ENCODE results near the gene ZNF70. TPM values are rescaled to one million over a fixed set of nuclear protein-coding genes. Genes with fewer than 3 reads are reported as not detected.

ZNF70 gene
- total RNA-seq, 1 experiment from 2014 or later: 9.7 TPM

- no peaks in the 10 kb centered on the region for H3K27me3 ChIP-seq (replicated peaks; ENCODE audit: insufficient read depth, low read depth, low read length, poor library complexity)
- CTCF ChIA-PET: no interaction called here
- no peak overlapping the region for H3K27ac ChIP-seq (ENCODE audit: low read depth, low read length, poor library complexity, severe bottlenecking)
- intact Hi-C loops (cut with micrococcal nuclease; ENCODE audit: unreplicated experiment): no loop called here
- no peak for TF ChIP-seq CTCF (conservative IDR thresholded peaks at IDR 0.05; ENCODE audit: low read depth, low read length)
- no peak for TF ChIP-seq EZH2 (IDR thresholded peaks at IDR 0.05; ENCODE audit: borderline replicate concordance, low read depth, low read length, poor library complexity, severe bottlenecking)
- peaks cover 11% of the 10 kb centered on the region for H3K4me1 ChIP-seq (ENCODE audit: insufficient read depth, low read length, poor library complexity, severe bottlenecking)
- H3K9me3 ChIP-seq (ENCODE audit: low read depth, low read length, poor library complexity, severe bottlenecking): no peaks in the 10 kb centered on the region
- H3K4me3 ChIP-seq (ENCODE audit: low read depth, low read length, poor library complexity, severe bottlenecking): no peak overlapping the region
- POLR2A ChIA-PET (ENCODE audit: low non-redundant PET): no interaction called here
- peaks cover 15% of the 10 kb centered on the region for H3K36me3 ChIP-seq (ENCODE audit: insufficient read depth, low read length, poor library complexity, severe bottlenecking)
- DNase-seq (ENCODE audit: low spot score): no peak
- no TSS peak for BruUV-seq (replicated peaks)
Observed at GRCh38 chr22:23789121-23789520, 38.2 kb upstream of the ZNF70 start.

GRCh38 chr22:23787910-23788309 lies 37.0 kb upstream of the ZNF70 start:
- intact Hi-C loops (cut with micrococcal nuclease; ENCODE audit: unreplicated experiment): no loop called here
- Histone ChIP-seq H3K27ac (ENCODE audit: low read depth, low read length, poor library complexity, severe bottlenecking) (peak overlapping the region; percentile 100), H3K9me3 (ENCODE audit: low read depth, low read length, poor library complexity, severe bottlenecking) (no peaks in the 10 kb centered on the region), H3K27me3 (replicated peaks; ENCODE audit: insufficient read depth, low read depth, low read length, poor library complexity) (no peaks in the 10 kb centered on the region), H3K4me1 (ENCODE audit: insufficient read depth, low read length, poor library complexity, severe bottlenecking) (peaks cover 11% of the 10 kb centered on the region), H3K36me3 (ENCODE audit: insufficient read depth, low read length, poor library complexity, severe bottlenecking) (peaks cover 12% of the 10 kb centered on the region), H3K4me3 (ENCODE audit: low read depth, low read length, poor library complexity, severe bottlenecking) (peak overlapping the region; percentile 92)
- TF ChIP-seq EZH2 (IDR thresholded peaks at IDR 0.05; ENCODE audit: borderline replicate concordance, low read depth, low read length, poor library complexity, severe bottlenecking): no peak
- no peak for TF ChIP-seq CTCF (conservative IDR thresholded peaks at IDR 0.05; ENCODE audit: low read depth, low read length)
- DNase-seq (ENCODE audit: low spot score): no peak
- ChIA-PET CTCF (no interaction called here), POLR2A (ENCODE audit: low non-redundant PET) (no interaction called here)
- BruUV-seq (replicated peaks): TSS peak; percentile 56

GRCh38 chr22:23787600-23787896 lies 36.6 kb upstream of the ZNF70 start:
- DNase-seq (ENCODE audit: low spot score): no peak
- TF ChIP-seq EZH2 (IDR thresholded peaks at IDR 0.05; ENCODE audit: borderline replicate concordance, low read depth, low read length, poor library complexity, severe bottlenecking): no peak
- TF ChIP-seq CTCF (conservative IDR thresholded peaks at IDR 0.05; ENCODE audit: low read depth, low read length): no peak
- no peaks in the 10 kb centered on the region for H3K27me3 ChIP-seq (replicated peaks; ENCODE audit: insufficient read depth, low read depth, low read length, poor library complexity)
- ChIA-PET CTCF (no interaction called here), POLR2A (ENCODE audit: low non-redundant PET) (interaction anchor here (0.6 kb wide), 1 partner anchor 70 kb away, joined by 3 read pairs; no protein-coding TSS in a partner anchor)
- H3K9me3 ChIP-seq (ENCODE audit: low read depth, low read length, poor library complexity, severe bottlenecking): no peaks in the 10 kb centered on the region
- BruUV-seq (replicated peaks): no TSS peak
- peaks cover 9% of the 10 kb centered on the region for H3K36me3 ChIP-seq (ENCODE audit: insufficient read depth, low read length, poor library complexity, severe bottlenecking)
- peaks cover 11% of the 10 kb centered on the region for H3K4me1 ChIP-seq (ENCODE audit: insufficient read depth, low read length, poor library complexity, severe bottlenecking)
- H3K27ac ChIP-seq (ENCODE audit: low read depth, low read length, poor library complexity, severe bottlenecking): peak overlapping the region; percentile 100
- intact Hi-C loops (cut with micrococcal nuclease; ENCODE audit: unreplicated experiment): no loop called here
- peak overlapping the region; percentile 92 for H3K4me3 ChIP-seq (ENCODE audit: low read depth, low read length, poor library complexity, severe bottlenecking)

Measured in A673 (cell line).